ENCODE data around the gene TMEM26.

DNA sequence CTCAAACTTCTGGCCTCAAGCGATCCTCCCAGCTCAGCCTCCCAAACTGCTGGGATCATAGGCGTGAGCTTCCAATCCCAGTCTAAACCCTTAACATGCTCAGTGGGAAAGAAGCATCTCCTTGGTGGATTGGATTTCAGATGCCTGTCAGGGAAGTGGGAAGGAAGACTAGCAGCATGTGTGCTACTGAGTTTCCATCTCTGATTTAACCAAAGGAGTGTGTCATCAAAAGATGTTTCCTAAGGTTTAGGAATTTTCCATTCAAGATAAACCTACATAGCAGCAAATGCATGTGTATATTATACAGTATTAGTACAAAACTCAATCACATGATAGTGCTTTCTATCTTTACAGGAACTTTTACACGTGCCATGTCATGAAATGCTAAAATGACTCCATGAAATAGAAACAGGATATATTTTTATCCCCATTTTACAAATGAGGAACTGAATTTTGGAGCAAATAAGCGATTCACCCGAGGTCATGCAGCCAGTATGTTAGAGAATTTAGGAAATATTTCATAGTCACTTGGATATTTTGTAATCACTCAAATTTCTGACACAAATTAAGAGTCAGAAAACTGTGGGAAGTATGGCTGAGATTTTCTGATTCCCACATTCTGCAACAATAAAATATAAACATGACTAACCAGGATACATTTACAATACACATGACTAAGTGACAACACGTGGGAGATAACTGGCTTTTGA is 11.4 kb upstream of the TMEM26 start:
- no peak for TF ChIP-seq POLR2A (IDR thresholded peaks at IDR 0.05; ENCODE audit: low read depth, low read length)
- no peak for TF ChIP-seq POLR2AphosphoS5 (IDR thresholded peaks at IDR 0.05; ENCODE audit: low read depth, low read length)
- no peak for TF ChIP-seq TAF1 (IDR thresholded peaks at IDR 0.05; ENCODE audit: borderline replicate concordance, low read depth, low read length)
